Measurements from ENCODE around the gene GIPC1. TPM values are rescaled to one million over a fixed set of nuclear protein-coding genes. Genes with fewer than 3 reads are reported as not detected.

GIPC1 gene
- total and polyA plus RNA-seq, 9 of the 15 experiments (the other 6 are each of a cell fraction or from before 2014, with no cell fraction given), result 0.49 to 54.7 (median 24.8) TPM

DNA sequence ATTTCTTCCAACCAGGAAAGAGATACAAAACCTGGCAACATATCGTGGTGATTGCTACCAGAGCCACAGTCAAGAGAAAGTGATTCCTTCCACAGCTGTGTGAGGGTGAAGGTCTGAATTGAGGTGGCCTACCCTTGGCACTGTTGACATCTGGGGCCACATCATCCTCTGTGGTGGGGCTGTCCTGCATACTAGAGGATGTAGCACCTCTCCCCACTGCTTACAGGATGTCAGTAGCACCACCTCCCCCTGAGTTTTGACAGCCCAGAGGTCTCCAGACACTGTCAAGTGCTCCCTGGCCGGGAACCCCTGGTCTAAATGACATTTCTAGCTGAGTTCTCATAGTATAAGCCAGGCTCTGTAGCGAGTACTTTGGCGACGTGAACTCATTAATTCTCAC is 36.2 kb downstream of the GIPC1 start:
- Histone ChIP-seq H3K79me2 (ENCODE audit: control insufficient read depth, insufficient read depth, low read length) (no peaks in the 10 kb centered on the region), H3K9ac (ENCODE audit: insufficient read depth in 1 of 2, low read depth in 2 of 2, low read length in 2 of 2) (no peak overlapping the region), H3K4me2 (ENCODE audit: insufficient read depth, low read length) (no peak overlapping the region), H4K20me1 (replicated peaks; ENCODE audit: control insufficient read depth, insufficient read depth, low read length) (no peaks in the 10 kb centered on the region), H2AFZ (ENCODE audit: low read depth, low read length) (no peak overlapping the region), H3K9me1 (ENCODE audit: control insufficient read depth, insufficient read depth, low read length) (no peaks in the 10 kb centered on the region), H3K27me3 (ENCODE audit: control insufficient read depth in 2 of 2, insufficient read depth in 2 of 2, low read length in 2 of 2) (no peaks in the 10 kb centered on the region), H3K9me3 (replicated peaks; ENCODE audit: control insufficient read depth, insufficient read depth, low read depth, low read length) (no peaks in the 10 kb centered on the region), H3K27ac (ENCODE audit: extremely low read depth, low read depth, low read length) (no peak overlapping the region), H3K4me1 (replicated peaks in 1 of 2; ENCODE audit: control insufficient read depth in 2 of 2, insufficient read depth in 2 of 2, low read length in 2 of 2) (peaks cover 0 to 5% of the 10 kb centered on the region in 2 experiments; a peak in 2 of 5 replicates), H3K36me3 (ENCODE audit: control insufficient read depth, insufficient read depth, low read length) (peaks cover 57% of the 10 kb centered on the region; the same call in 2 of the 3 replicates), H3K4me3 (no peak overlapping the region)
- no TSS peak for BruUV-seq (replicated peaks)
- ATAC-seq (no peak), FAIRE-seq (no peak), DNase-seq (ENCODE audit: extremely low read depth in 1 of 4, low spot score in 3 of 4) (peak in 1 of 4 experiments; percentile 2)
- CTCF ChIA-PET (ENCODE audit: low intra/inter-chr PET ratio), result interaction anchor here (0.6 kb wide), 1 partner anchor 732 kb away, joined by 3 read pairs; no protein-coding TSS in a partner anchor
- POLR2A ChIA-PET, result no interaction called here
- WGBS (ENCODE audit: insufficient coverage, low coverage, missing lambda C conversion rate), result 88% methylated on average over 4 of the region's 5 CpGs
- in situ Hi-C loops (cut with MboI), result no loop called here
- intact Hi-C loops (cut with micrococcal nuclease), result no loop called here
- no peak for TF ChIP-seq ZNF133 (CRISPR knock-in tag; IDR thresholded peaks at IDR 0.05)
- no peak for TF ChIP-seq ASH1L (IDR thresholded peaks at IDR 0.05; ENCODE audit: borderline replicate concordance, low read depth, partially characterized antibody)
- TF ChIP-seq SIN3B (IDR thresholded peaks at IDR 0.05; ENCODE audit: low read depth), result no peak
- no peak for TF ChIP-seq FOXJ3 (CRISPR knock-in tag; IDR thresholded peaks at IDR 0.05)
- no peak for TF ChIP-seq MEF2A (IDR thresholded peaks at IDR 0.05; ENCODE audit: control insufficient read depth, low read depth, low read length)
- TF ChIP-seq FOXA1 (IDR thresholded peaks at IDR 0.05; ENCODE audit: borderline replicate concordance), result no peak
- no peak for TF ChIP-seq MED1 (CRISPR knock-in tag; IDR thresholded peaks at IDR 0.05; ENCODE audit: borderline replicate concordance)
- no peak for TF ChIP-seq ZNF830 (CRISPR knock-in tag; IDR thresholded peaks at IDR 0.05)
- no peak for TF ChIP-seq RBBP5 (IDR thresholded peaks at IDR 0.05; ENCODE audit: borderline replicate concordance, insufficient read depth, low read length, poor library complexity, severe bottlenecking)
- no peak for TF ChIP-seq BRD4 (IDR thresholded peaks at IDR 0.05)
- no peak for TF ChIP-seq RAD21 (CRISPR knock-in tag; conservative IDR thresholded peaks at IDR 0.05 in 1 of 2, IDR thresholded peaks at IDR 0.05 in 1 of 2)
- TF ChIP-seq, protein P1, sequence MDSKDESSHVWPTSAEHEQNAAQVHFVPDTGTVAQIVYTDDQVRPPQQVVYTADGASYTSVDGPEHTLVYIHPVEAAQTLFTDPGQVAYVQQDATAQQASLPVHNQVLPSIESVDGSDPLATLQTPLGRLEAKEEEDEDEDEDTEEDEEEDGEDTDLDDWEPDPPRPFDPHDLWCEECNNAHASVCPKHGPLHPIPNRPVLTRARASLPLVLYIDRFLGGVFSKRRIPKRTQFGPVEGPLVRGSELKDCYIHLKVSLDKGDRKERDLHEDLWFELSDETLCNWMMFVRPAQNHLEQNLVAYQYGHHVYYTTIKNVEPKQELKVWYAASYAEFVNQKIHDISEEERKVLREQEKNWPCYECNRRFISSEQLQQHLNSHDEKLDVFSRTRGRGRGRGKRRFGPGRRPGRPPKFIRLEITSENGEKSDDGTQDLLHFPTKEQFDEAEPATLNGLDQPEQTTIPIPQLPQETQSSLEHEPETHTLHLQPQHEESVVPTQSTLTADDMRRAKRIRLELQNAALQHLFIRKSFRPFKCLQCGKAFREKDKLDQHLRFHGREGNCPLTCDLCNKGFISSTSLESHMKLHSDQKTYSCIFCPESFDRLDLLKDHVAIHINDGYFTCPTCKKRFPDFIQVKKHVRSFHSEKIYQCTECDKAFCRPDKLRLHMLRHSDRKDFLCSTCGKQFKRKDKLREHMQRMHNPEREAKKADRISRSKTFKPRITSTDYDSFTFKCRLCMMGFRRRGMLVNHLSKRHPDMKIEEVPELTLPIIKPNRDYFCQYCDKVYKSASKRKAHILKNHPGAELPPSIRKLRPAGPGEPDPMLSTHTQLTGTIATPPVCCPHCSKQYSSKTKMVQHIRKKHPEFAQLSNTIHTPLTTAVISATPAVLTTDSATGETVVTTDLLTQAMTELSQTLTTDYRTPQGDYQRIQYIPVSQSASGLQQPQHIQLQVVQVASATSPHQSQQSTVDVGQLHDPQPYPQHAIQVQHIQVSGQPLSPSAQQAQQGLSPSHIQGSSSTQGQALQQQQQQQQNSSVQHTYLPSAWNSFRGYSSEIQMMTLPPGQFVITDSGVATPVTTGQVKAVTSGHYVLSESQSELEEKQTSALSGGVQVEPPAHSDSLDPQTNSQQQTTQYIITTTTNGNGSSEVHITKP (IDR thresholded peaks at IDR 0.05; ENCODE audit: partially characterized antibody), result no peak
- no peak for TF ChIP-seq JUN (IDR thresholded peaks at IDR 0.05; ENCODE audit: borderline replicate concordance, low read depth, low read length)
- no peak for TF ChIP-seq JUN (CRISPR knock-in tag; IDR thresholded peaks at IDR 0.05; ENCODE audit: borderline replicate concordance)
- no peak for TF ChIP-seq CEBPB (tag; IDR thresholded peaks at IDR 0.05)
- no peak for TF ChIP-seq ZNF165 (CRISPR knock-in tag; IDR thresholded peaks at IDR 0.05; ENCODE audit: borderline replicate concordance)
- TF ChIP-seq TEAD4 (IDR thresholded peaks at IDR 0.05; ENCODE audit: low read length), result no peak
- no peak for TF ChIP-seq TEAD4 (CRISPR knock-in tag; IDR thresholded peaks at IDR 0.05; ENCODE audit: borderline replicate concordance)
- no peak for TF ChIP-seq RBM14 (IDR thresholded peaks at IDR 0.05; ENCODE audit: borderline replicate concordance, insufficient read depth, low read depth, low read length)

Data from K562 (cell line).